H9 (cell line): Measurements from ENCODE around the gene SPHK2. TPM values are rescaled to one million over a fixed set of nuclear protein-coding genes. Genes with fewer than 3 reads are reported as not detected.

Experiments
- DNase-seq: peaks from one replicate; pipeline ENCODE4 v3.0.0-alpha.2; 2017
- H2AFZ ChIP-seq: one replicate; pipeline ENCODE4 v1.6.1; 2013; ENCODE audit warnings: mild to moderate bottlenecking, low read length, control low read depth, moderate library complexity
- H2AK5ac ChIP-seq: 2 replicates; pipeline ENCODE4 v1.6.1; 2013; ENCODE audit warnings: low read length, control low read depth, mixed read lengths; ENCODE audit not compliant: insufficient read length
- H2BK120ac ChIP-seq: one replicate; pipeline ENCODE4 v1.6.1; 2013; ENCODE audit warnings: low read depth, mild to moderate bottlenecking, low read length, control low read depth, inconsistent platforms; ENCODE audit not compliant: poor library complexity, severe bottlenecking
- H2BK12ac ChIP-seq: 2 replicates; pipeline ENCODE4 v1.6.1; 2013; ENCODE audit warnings: low read length, control low read depth, mixed read lengths, low read depth; ENCODE audit not compliant: insufficient read length
- H2BK15ac ChIP-seq: 2 replicates; pipeline ENCODE4 v1.6.1; 2013; ENCODE audit warnings: low read depth, low read length, control low read depth
- H2BK20ac ChIP-seq: one replicate; pipeline ENCODE4 v1.6.1; 2013; ENCODE audit warnings: low read depth, mild to moderate bottlenecking, low read length, control low read depth, inconsistent platforms; ENCODE audit not compliant: poor library complexity, severe bottlenecking
- H2BK5ac ChIP-seq: 2 replicates; pipeline ENCODE4 v1.6.1; 2013; ENCODE audit warnings: low read length, control low read depth, mixed read lengths; ENCODE audit not compliant: insufficient read length
- H3K14ac ChIP-seq: 2 replicates; pipeline ENCODE4 v1.6.1; 2013; ENCODE audit warnings: low read length, control low read depth; ENCODE audit not compliant: insufficient read depth
- H3K18ac ChIP-seq: 2 replicates; pipeline ENCODE4 v1.6.1; 2013; ENCODE audit warnings: low read depth, mild to moderate bottlenecking, mixed read lengths, low read length, control low read depth; ENCODE audit not compliant: insufficient read length
- H3K23ac ChIP-seq: 2 replicates; pipeline ENCODE4 v1.6.1; 2013; ENCODE audit warnings: low read length, control low read depth, mixed read lengths, low read depth; ENCODE audit not compliant: insufficient read length
- H3K23me2 ChIP-seq: 2 replicates; pipeline ENCODE4 v1.6.1; 2013; ENCODE audit warnings: low read depth, mild to moderate bottlenecking, mixed read lengths, low read length, control low read depth; ENCODE audit not compliant: insufficient read length, poor library complexity, severe bottlenecking
- H3K27ac ChIP-seq: 2 replicates; pipeline ENCODE4 v1.5.1; 2013; ENCODE audit warnings: low read length, control low read depth, mixed read lengths, low read depth; ENCODE audit not compliant: insufficient read length
- H3K27me3 ChIP-seq: 2 replicates; pipeline ENCODE4 v1.6.1; 2013; ENCODE audit warnings: low read length, control low read depth, inconsistent platforms; ENCODE audit not compliant: insufficient read depth
- H3K4ac ChIP-seq: 2 replicates; pipeline ENCODE4 v1.6.1; 2013; ENCODE audit warnings: low read depth, mild to moderate bottlenecking, control low read depth, inconsistent platforms, low read length, moderate library complexity
- H3K4me1 ChIP-seq: 2 replicates; pipeline ENCODE4 v1.6.1; 2013; ENCODE audit warnings: low read length, control low read depth, inconsistent platforms; ENCODE audit not compliant: insufficient read depth
- H3K4me2 ChIP-seq: 2 replicates; pipeline ENCODE4 v1.6.1; 2013; ENCODE audit warnings: low read length, control low read depth, mixed read lengths; ENCODE audit not compliant: insufficient read length, insufficient read depth
- H3K56ac ChIP-seq: 2 replicates; pipeline ENCODE4 v1.6.1; 2013; ENCODE audit warnings: low read depth, mild to moderate bottlenecking, mixed read lengths, low read length, control low read depth; ENCODE audit not compliant: insufficient read length
- H3K79me1 ChIP-seq: 2 replicates; pipeline ENCODE4 v1.6.1; 2013; ENCODE audit warnings: low read depth, mild to moderate bottlenecking, moderate library complexity, low read length, control low read depth, inconsistent platforms; ENCODE audit not compliant: insufficient read depth, poor library complexity, severe bottlenecking
- H3K79me2 ChIP-seq: 2 replicates; pipeline ENCODE4 v1.6.1; 2013; ENCODE audit warnings: low read length, control low read depth, inconsistent platforms; ENCODE audit not compliant: insufficient read depth
- H3K9ac ChIP-seq: 2 replicates; pipeline ENCODE4 v1.6.1; 2013; ENCODE audit warnings: low read length, control low read depth, mixed read lengths; ENCODE audit not compliant: insufficient read length; ENCODE audit errors: extremely low read depth
- H3K9me3 ChIP-seq: one replicate; pipeline ENCODE4 v1.6.1; 2013; ENCODE audit warnings: low read depth, low read length, inconsistent platforms; ENCODE audit not compliant: control insufficient read depth
- H3T11ph ChIP-seq: one replicate; pipeline ENCODE4 v1.6.1; 2013; ENCODE audit warnings: mild to moderate bottlenecking, low read length, control low read depth, inconsistent platforms
- H4K20me1 ChIP-seq: one replicate; pipeline ENCODE4 v1.6.1; 2013; ENCODE audit not compliant: control insufficient read depth, insufficient read length, insufficient read depth
- H4K5ac ChIP-seq: 2 replicates; pipeline ENCODE4 v1.6.1; 2013; ENCODE audit warnings: low read depth, mild to moderate bottlenecking, mixed read lengths, low read length, control low read depth; ENCODE audit not compliant: insufficient read length
- H4K8ac ChIP-seq: replicated peaks from 2 replicates; pipeline ENCODE4 v1.6.1; 2013; ENCODE audit warnings: low read length, control low read depth, mixed read lengths, low read depth; ENCODE audit not compliant: insufficient read length
- H4K91ac ChIP-seq: 2 replicates; pipeline ENCODE4 v1.6.1; 2013; ENCODE audit warnings: low read depth, mild to moderate bottlenecking, moderate library complexity, mixed read lengths, low read length, control low read depth; ENCODE audit not compliant: insufficient read length
- H3K27ac Mint-ChIP-seq, 3 experiments: 2 replicates in 2 of 3; 3 replicates in 1 of 3; pipeline ENCODE4 v1.8.0; 2020 to 2021; ENCODE audit warnings: mixed read lengths in 3 of 3, mild to moderate bottlenecking in 1 of 3, moderate library complexity in 1 of 3
- H3K27me3 Mint-ChIP-seq: 2 replicates; pipeline ENCODE4 v1.8.0; 2021; ENCODE audit warnings: low read depth, mild to moderate bottlenecking, moderate library complexity, mixed read lengths
- H3K36me3 Mint-ChIP-seq, 3 experiments: 2 replicates in 2 of 3; 3 replicates in 1 of 3; pipeline ENCODE4 v1.8.0; 2020 to 2021; ENCODE audit warnings: low read depth in 3 of 3, mixed read lengths in 3 of 3; ENCODE audit not compliant: insufficient read depth in 1 of 3
- H3K4me1 Mint-ChIP-seq, 2 experiments: 2 replicates each; pipeline ENCODE4 v1.8.0; 2020; ENCODE audit warnings: mixed read lengths in 2 of 2
- H3K4me3 Mint-ChIP-seq, 2 experiments: 2 replicates in 1 of 2; 3 replicates in 1 of 2; pipeline ENCODE4 v1.8.0; 2020 to 2021; ENCODE audit warnings: mild to moderate bottlenecking in 2 of 2, mixed read lengths in 2 of 2, moderate library complexity in 1 of 2
- H3K9me3 Mint-ChIP-seq, 2 experiments: 2 replicates in 1 of 2; 3 replicates in 1 of 2; pipeline ENCODE4 v1.8.0; 2020; ENCODE audit warnings: mild to moderate bottlenecking in 2 of 2, mixed read lengths in 2 of 2, moderate library complexity in 1 of 2
- CTCF ChIP-seq: fragments of 200-600 bp; sonication (generic); conservative IDR thresholded peaks from 3 replicates; pipeline ENCODE4 v1.8.0; 2021; ENCODE audit warnings: antibody characterized with exemption, mild to moderate bottlenecking
- WGBS: extraction: QIAGEN DNeasy Blood & Tissue Kit; methylation state at CpG from one replicate; pipeline ENCODE4 v1.1.7; 2013; ENCODE audit warnings: missing lambda C conversion rate, low lambda C conversion rate, mixed read lengths; ENCODE audit not compliant: insufficient read length; ENCODE audit errors: extremely low coverage; 5-methylcytosine and 5-hydroxymethylcytosine counted together
- total RNA-seq: library from RNA; stranded (reverse); gene quantifications from 2 replicates; pipeline ENCODE4 v1.2.1, GENCODE V29; 2021

The SPHK2 gene
- total RNA-seq, 1 experiment from 2014 or later, result 57.2 TPM

DNA sequence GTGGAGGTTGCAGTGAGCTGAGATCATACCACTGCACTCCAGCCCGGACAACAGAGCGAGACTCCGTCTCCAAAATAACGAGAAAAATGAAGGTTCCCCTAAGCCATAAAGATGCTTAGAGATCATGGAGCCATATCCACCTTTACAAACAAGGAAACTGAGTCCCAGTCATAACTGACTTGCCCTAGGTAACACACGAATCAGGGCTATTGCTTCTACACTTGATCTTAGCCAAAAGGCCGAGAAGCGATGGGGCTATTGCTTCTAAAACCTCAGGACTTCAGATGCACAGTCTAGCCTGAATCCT lies 14.7 kb downstream of the SPHK2 start:
- Histone ChIP-seq H2BK15ac (no peak overlapping the region), H3K27me3 (no peaks in the 10 kb centered on the region; the same call in 1 of the 2 replicates), H2AFZ (no peak overlapping the region), H3K4me2 (peak overlapping the region; percentile 39), H3K23me2 (peaks cover 32% of the 10 kb centered on the region), H3K18ac (no peak overlapping the region), H2BK20ac (no peak overlapping the region), H4K5ac (no peak overlapping the region), H3K14ac (no peak overlapping the region), H3K9ac (no peak overlapping the region), H2BK5ac (no peak overlapping the region), H3K56ac (no peak overlapping the region), H3T11ph (no peak overlapping the region), H4K91ac (no peak overlapping the region), H2BK12ac (no peak overlapping the region), H3K4me1 (peaks cover 9% of the 10 kb centered on the region; the same call in 1 of the 2 replicates), H2BK120ac (no peak overlapping the region), H3K27ac (no peak overlapping the region), H4K8ac (no peak overlapping the region), H3K9me3 (no peaks in the 10 kb centered on the region), H3K79me2 (no peaks in the 10 kb centered on the region), H2AK5ac (no peak overlapping the region), H3K79me1 (no peaks in the 10 kb centered on the region), H3K4ac (no peak overlapping the region), H3K23ac (no peak overlapping the region), H4K20me1 (no peaks in the 10 kb centered on the region)
- Mint-ChIP-seq H3K4me1 (peaks cover 32 to 53% of the 10 kb centered on the region in 2 experiments), H3K27ac (peak overlapping the region in 1 of 3 experiments; percentile 55; a peak in 1 of 7 replicates), H3K27me3 (peaks cover 4% of the 10 kb centered on the region), H3K4me3 (peak overlapping the region; percentile 30 to 63; a peak in 3 of 5 replicates), H3K9me3 (no peaks in the 10 kb centered on the region), H3K36me3 (peaks cover 4 to 22% (median 16%) of the 10 kb centered on the region in 3 experiments; a peak in 6 of 7 replicates)
- no CpG with 5 or more reads among the region's 7 CpGs for WGBS
- DNase-seq, result no peak
- no peak for TF ChIP-seq CTCF
